Transverse colon (tissue), 4 donors: ENCODE data around the gene FXYD5. TPM values are rescaled to one million over a fixed set of nuclear protein-coding genes. Genes with fewer than 3 reads are reported as not detected.

Source experiments
- DNase-seq: peaks from one replicate; pipeline ENCODE4 v3.0.0-alpha.2; 2019
- H3K27ac ChIP-seq, 4 donors: fragments of 200-600 bp; sonication (generic); 2 replicates each; pipeline ENCODE4 v1.5.1; 2016 to 2018; ENCODE audit warnings: inconsistent platforms in 4 of 4
- H3K27me3 ChIP-seq: fragments of 200-600 bp; sonication (generic); 2 replicates; pipeline ENCODE4 v1.5.1; 2017; ENCODE audit warnings: inconsistent platforms
- H3K36me3 ChIP-seq, 4 donors: fragments of 200-600 bp; sonication (generic); 2 replicates each; pipeline ENCODE4 v1.5.1; 2017 to 2019; ENCODE audit warnings: inconsistent platforms in 4 of 4
- H3K4me1 ChIP-seq, 4 donors: fragments of 200-600 bp; sonication (generic); 2 replicates each; pipeline ENCODE4 v1.5.1; 2017 to 2020; ENCODE audit warnings: inconsistent platforms in 4 of 4
- H3K4me3 ChIP-seq, 4 donors: fragments of 200-600 bp; sonication (generic); 1 replicate in 1 of 4; 2 replicates in 3 of 4; pipeline versions ENCODE4 v1.5.1 to v1.6.1; 2017 to 2019; ENCODE audit warnings: inconsistent platforms in 4 of 4
- H3K9me3 ChIP-seq, 2 donors: fragments of 200-600 bp; sonication (generic); 2 replicates each; pipeline ENCODE4 v1.5.1; 2017 to 2019; ENCODE audit warnings: inconsistent platforms in 2 of 2
- CTCF ChIP-seq, 5 experiments: fragments of 200-600 bp in 3 of 5; fragments of 450-650 bp in 2 of 5; sonication (generic) in 3 of 5; IDR thresholded peaks; 1 replicate in 2 of 5; 2 replicates in 3 of 5; pipeline ENCODE4 v1.5.1; 2016 to 2017; ENCODE audit warnings: antibody characterized with exemption in 5 of 5, inconsistent platforms in 3 of 5, mild to moderate bottlenecking in 2 of 5, moderate library complexity in 1 of 5
- EP300 ChIP-seq: sonication (generic); formaldehyde crosslinking; IDR thresholded peaks from one replicate; pipeline ENCODE4 v1.6.1; 2017; ENCODE audit warnings: antibody characterized with exemption, low read depth
- POLR2A ChIP-seq: fragments of 450-650 bp; IDR thresholded peaks from one replicate; pipeline ENCODE4 v1.6.1; 2016; ENCODE audit warnings: antibody characterized with exemption, mild to moderate bottlenecking, moderate library complexity
- POLR2AphosphoS5 ChIP-seq, 3 donors: sonication (generic); formaldehyde crosslinking; IDR thresholded peaks; one replicate each; pipeline ENCODE4 v1.6.1; 2016; ENCODE audit warnings: antibody characterized with exemption in 3 of 3
- WGBS, 2 donors: methylation state at CpG; one replicate each; pipeline ENCODE4 v1.1.5; 2018; ENCODE audit warnings: low coverage in 1 of 2; 5-methylcytosine and 5-hydroxymethylcytosine counted together
- in situ Hi-C, 4 donors: fragments of 200-750 bp; cut with MboI; loops; one replicate each; pipeline versions ENCODE4 v1.15.0 to v1.15.1; 2017; ENCODE audit warnings: low sequenced_read_pairs in 3 of 4, low pct_ligation_motif_present in 1 of 4, low pct_unique_long_range_greater_than_20kb in 1 of 4
- intact Hi-C: fragments of 100-400 bp; cut with DNase I; formaldehyde crosslinking; loops from one replicate; pipeline ENCODE4 v1.15.1; 2023; ENCODE audit warnings: low total_unique reads
- total RNA-seq, 4 donors: library from RNA; depleted of rRNA; stranded (reverse); fragments of >200 nt; gene quantifications; one replicate each; pipeline ENCODE4 v1.1.0, GENCODE V29; 2016

The FXYD5 gene
- total RNA-seq, 4 donors from 2014 or later, result 2.0 to 57.2 (median 15.1) TPM

- 79% methylated on average over 8 of the region's 8 CpGs; no CpG with 5 or more reads in 1 of the 2 donors for WGBS, 2 donors
- H3K9me3 ChIP-seq, result no peaks in the 10 kb centered on the region
- no peak overlapping the region for H3K27ac ChIP-seq
- H3K36me3 ChIP-seq, result no peaks in the 10 kb centered on the region
- no peak for TF ChIP-seq POLR2AphosphoS5 (IDR thresholded peaks at IDR 0.05)
- TF ChIP-seq CTCF (IDR thresholded peaks at IDR 0.05), result no peak
- no peak for TF ChIP-seq EP300
- TF ChIP-seq POLR2A, result no peak
- intact Hi-C loops, result no loop called here
- peaks cover 8 to 31% (median 12%) of the 10 kb centered on the region in 4 donors for H3K4me1 ChIP-seq
- in situ Hi-C loops, result no loop called here
- no peak for DNase-seq
- H3K4me3 ChIP-seq, result no peak overlapping the region
- H3K27me3 ChIP-seq, result no peaks in the 10 kb centered on the region
These were observed 61.7 kb downstream of the FXYD5 start for GRCh38 chr19:35216016-35216832.

- 47 to 60% methylated on average over 2 to 3 of the region's 3 CpGs for WGBS, 2 donors
- no peak overlapping the region for H3K27ac ChIP-seq
- no peak overlapping the region for H3K4me3 ChIP-seq
- TF ChIP-seq EP300 (no peak), POLR2AphosphoS5 (IDR thresholded peaks at IDR 0.05) (no peak), POLR2A (no peak), CTCF (IDR thresholded peaks at IDR 0.05) (peak in 2 of 5 experiments; percentile 9 to 28)
- no peaks in the 10 kb centered on the region for H3K36me3 ChIP-seq
- intact Hi-C loops, result no loop called here
- H3K27me3 ChIP-seq, result no peaks in the 10 kb centered on the region
- peaks cover 8 to 26% (median 12%) of the 10 kb centered on the region in 4 donors for H3K4me1 ChIP-seq
- in situ Hi-C loops, result no loop called here
- peak; percentile 65 for DNase-seq
- no peaks in the 10 kb centered on the region for H3K9me3 ChIP-seq
These were observed 62.5 kb downstream of the FXYD5 start for GRCh38 chr19:35216833-35217648.

- TF ChIP-seq EP300, result no peak
- TF ChIP-seq CTCF (IDR thresholded peaks at IDR 0.05), result no peak
- TF ChIP-seq POLR2AphosphoS5 (IDR thresholded peaks at IDR 0.05), result no peak
- no peak for TF ChIP-seq POLR2A
- in situ Hi-C loops (no loop called here), intact Hi-C loops (no loop called here)
- DNase-seq, result no peak
- H3K9me3 ChIP-seq, result no peaks in the 10 kb centered on the region
- H3K27me3 ChIP-seq, result no peaks in the 10 kb centered on the region
- H3K4me3 ChIP-seq, result no peak overlapping the region
- peaks cover 8 to 21% (median 12%) of the 10 kb centered on the region in 4 donors for H3K4me1 ChIP-seq
- no peak overlapping the region for H3K27ac ChIP-seq
- H3K36me3 ChIP-seq, result no peaks in the 10 kb centered on the region
These were observed 63.1 kb downstream of the FXYD5 start for GRCh38 chr19:35217649-35217990.

GRCh38 chr19:35219008-35219407, 64.5 kb downstream of the FXYD5 start:
- Histone ChIP-seq H3K4me1 (peaks cover 0 to 7% (median 5%) of the 10 kb centered on the region in 4 donors), H3K27ac (no peak overlapping the region), H3K36me3 (no peaks in the 10 kb centered on the region), H3K4me3 (no peak overlapping the region), H3K27me3 (no peaks in the 10 kb centered on the region), H3K9me3 (no peaks in the 10 kb centered on the region)
- WGBS, 2 donors, result 63% methylated on average over 1 of the region's 1 CpG; no CpG with 5 or more reads in 1 of the 2 donors
- TF ChIP-seq POLR2AphosphoS5 (IDR thresholded peaks at IDR 0.05) (no peak), POLR2A (no peak), CTCF (IDR thresholded peaks at IDR 0.05) (no peak), EP300 (no peak)
- no peak for DNase-seq
- intact Hi-C loops, result no loop called here
- in situ Hi-C loops, result no loop called here
